GM18505 (cell line): Measurements from ENCODE around the gene NOPCHAP1.

Experiments used
- ATAC-seq: cut with Tn5 transposase; IDR thresholded peaks from one replicate; pipeline ENCODE4 v1.9.1; 2021; ENCODE audit not compliant: unreplicated experiment
- POLR2A ChIP-seq: IDR thresholded peaks from 4 replicates; pipeline ENCODE4 v1.6.1; 2011; ENCODE audit warnings: borderline replicate concordance; ENCODE audit not compliant: insufficient read depth, insufficient read length; ENCODE audit errors: extremely low read depth

NOPCHAP1 gene

DNA sequence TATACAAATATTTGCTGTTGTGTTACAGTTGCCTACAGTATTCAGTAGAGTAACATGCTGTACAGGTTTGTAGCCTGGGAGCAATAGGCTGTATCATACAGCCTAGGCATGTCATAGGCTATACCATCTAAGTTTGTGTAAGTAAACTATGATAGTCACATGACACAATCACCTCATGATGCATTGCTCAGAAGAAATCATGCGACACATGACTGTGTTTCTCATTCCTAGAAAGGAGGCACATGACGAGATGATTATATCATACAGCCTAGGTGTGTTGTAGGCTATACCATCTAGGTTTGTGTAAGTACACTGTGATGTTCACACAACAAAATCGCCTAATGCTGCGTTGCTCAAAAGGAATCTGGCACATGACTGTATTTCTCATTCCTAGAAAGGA, 31.9 kb downstream of the NOPCHAP1 start:
- ATAC-seq, result no peak
- TF ChIP-seq POLR2A, result no peak

DNA sequence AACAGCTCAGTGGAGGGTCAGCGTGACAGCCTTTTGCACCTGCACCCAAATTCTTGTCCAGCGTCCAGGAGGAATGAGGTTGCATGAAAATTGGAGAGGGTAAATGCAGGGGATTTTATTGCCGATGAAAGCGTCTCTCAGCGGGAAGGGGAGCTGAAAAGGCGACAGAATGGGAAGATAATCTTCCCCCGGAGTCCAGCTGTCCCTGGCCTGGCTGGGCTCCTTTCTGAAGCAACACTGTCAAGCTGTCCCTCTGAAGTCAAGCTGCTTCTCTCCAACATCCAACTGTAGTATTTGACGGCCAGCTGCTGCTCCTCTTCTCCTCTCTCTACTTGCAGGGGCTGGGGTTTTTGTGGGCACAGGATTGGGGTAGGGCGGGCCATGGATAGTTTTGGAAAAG, 32.7 kb downstream of the NOPCHAP1 start:
- no peak for TF ChIP-seq POLR2A
- no peak for ATAC-seq

DNA sequence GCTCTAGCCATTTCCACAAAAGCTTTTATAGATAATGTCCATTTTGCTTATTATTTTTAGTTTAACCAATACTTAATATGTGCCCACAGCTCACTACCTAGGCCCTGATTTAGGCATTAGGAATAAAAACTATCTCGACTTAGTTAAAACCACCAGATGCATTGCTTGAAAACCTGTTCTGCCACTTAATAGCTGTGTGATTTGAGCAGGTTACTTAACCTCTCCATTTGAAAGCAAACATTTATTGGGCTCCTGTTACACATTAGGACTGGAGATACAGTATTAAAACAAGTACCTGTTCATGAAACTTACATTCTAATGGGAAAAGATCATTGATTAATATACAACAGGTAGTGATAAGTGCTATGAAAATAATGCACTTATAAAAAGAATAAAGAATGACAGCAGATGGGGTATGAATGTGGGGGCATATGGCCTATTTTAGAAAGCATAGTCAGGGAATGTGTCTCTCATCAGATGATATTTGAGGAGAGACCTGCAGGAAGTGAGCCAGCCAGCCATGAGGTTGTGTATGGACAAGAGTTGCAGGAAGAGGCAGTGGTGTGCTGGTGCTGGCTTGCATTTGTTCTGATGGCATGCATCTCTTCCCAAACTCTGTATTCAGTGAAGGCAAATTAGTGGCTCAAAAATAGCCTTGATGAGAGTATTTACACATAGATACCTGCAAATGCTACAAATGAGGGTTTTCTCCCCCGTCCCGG, 34.3 kb downstream of the NOPCHAP1 start:
- ATAC-seq, result no peak
- no peak for TF ChIP-seq POLR2A

DNA sequence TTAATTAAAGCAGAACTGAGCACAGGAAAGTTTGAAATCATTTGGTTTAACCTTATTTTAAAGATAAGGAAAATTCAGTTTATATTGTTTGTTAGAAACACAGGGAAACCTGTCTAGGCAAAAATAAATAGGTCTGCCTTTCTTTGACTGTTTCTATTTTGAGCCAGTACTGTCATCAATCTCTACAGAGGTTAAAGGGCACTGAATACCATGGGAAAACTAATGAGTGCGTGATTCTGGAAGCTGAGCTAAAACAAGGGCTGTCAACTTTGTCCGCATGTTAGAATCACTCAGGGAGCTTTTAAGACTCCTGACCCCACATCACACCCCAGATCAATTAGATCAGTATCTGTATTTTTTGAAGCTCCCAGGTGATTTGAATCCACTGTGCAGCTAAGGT, 38.8 kb downstream of the NOPCHAP1 start:
- no peak for ATAC-seq
- TF ChIP-seq POLR2A, result no peak

DNA sequence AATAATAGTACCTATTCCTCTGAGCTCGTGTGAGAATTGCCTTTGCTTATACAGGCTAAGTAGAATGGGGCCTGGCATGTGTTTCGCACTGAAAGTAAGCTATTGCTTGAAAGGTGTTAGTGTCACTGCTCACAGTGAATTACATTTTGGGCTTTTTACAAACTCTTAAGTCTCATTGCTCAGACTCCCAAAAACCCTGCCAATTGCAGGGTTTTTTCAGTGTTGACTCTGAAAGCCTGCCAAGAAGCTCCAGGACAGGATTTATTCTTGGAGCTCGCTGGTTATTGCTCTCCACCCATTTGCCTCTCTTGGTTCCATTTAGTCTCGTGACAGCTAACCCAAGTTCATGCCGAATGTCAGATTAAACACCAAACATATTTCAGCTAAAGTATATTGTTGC, 39.8 kb downstream of the NOPCHAP1 start:
- ATAC-seq, result no peak
- TF ChIP-seq POLR2A, result no peak

GRCh38 chr12:105026411-105026810, 40.3 kb downstream of the NOPCHAP1 start:
- ATAC-seq, result no peak
- no peak for TF ChIP-seq POLR2A

DNA sequence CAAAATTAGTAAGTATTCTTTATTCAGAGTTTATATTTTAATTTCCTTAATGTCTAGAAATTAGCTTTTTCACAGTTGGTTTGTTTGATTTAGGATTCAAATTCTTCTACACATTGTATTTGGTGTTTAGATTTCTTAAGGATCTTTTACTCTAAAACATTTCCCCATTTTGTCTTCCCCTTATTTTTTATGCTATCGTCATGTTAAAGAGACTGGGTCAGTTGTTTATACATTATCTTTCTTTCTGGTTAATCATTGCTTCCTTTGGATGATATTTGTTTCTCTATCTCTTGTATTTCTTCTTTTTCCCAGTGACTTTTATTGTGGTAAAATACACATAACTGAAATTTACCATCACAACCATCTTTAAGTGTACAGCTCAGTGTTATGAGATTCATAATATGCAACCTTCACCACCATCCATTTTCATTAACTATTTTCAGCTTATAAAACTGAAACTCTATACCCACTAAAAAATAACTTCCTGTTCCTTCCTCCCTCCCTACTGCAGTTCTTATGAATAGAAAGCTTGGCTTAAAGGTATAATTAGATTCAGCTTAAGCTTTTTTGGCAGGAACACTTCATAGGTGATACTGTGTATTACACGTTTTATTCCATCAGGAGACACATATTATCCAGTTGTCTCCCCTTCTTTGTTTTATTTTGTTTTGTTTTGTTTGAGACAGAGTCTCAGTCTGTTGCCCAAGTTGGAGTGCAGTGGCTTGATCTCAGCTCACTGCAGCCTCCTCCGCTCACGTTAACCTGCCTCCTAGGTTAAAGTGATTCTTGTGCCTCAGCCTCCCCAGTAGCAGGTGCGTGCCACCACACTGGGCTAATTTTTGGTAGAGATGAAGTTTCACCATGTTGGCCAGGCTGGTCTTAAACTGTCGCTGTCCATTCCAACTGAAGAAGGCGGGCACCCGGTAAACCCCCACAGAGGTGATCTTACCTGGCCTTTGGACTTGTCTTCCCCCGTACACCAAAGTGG, 45.0 kb downstream of the NOPCHAP1 start:
- ATAC-seq, result peak; percentile 83

DNA sequence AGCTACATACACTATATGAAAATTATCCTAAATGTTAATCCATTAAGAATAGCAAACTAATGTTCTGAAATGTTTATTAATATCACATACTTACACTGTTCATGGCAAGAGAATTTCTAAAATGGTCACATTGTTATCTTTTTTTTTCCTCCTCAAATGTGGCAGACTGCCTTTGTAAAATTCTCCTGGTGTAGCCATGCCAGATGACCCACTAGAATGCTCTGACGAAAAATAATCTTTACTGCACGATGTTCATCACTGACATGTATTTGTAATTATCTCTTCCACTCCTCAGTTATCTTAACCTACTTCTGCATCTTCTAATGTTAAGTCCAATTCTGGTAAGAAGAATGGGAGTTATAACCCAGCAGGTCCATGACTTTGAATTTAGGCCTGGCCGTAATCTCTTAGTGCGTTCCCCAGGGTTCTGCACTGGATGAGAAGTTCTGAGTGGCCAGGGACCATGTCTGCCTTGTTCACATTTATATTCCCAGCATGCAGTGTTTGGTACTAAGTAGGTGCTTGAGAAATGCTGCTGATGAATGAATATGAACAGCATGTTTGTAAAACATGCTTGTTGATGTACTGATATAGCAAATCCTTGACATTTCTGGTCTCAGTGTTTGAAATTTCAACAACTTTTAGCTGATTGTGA, 46.7 kb downstream of the NOPCHAP1 start:
- TF ChIP-seq POLR2A, result no peak
- no peak for ATAC-seq

More for the DNA sequence above, 45.0 kb downstream of the NOPCHAP1 start:
- no peak for TF ChIP-seq POLR2A

- no peak for TF ChIP-seq POLR2A
- no peak for ATAC-seq
Observed at GRCh38 chr12:105033851-105034250, 47.7 kb downstream of the NOPCHAP1 start.
